ENCODE measurements around the gene SURF1. TPM values are rescaled to one million over a fixed set of nuclear protein-coding genes. Genes with fewer than 3 reads are reported as not detected.

Gene SURF1
- total RNA-seq, 1 experiment from 2014 or later: 71.7 TPM

GRCh38 chr9:133307301-133307700 is 49.0 kb downstream of the SURF1 start:
- ChIA-PET POLR2A (interaction anchor here (0.6 kb wide), 2 partner anchors 38 to 168 kb away, joined by 3 to 4 read pairs; no protein-coding TSS in a partner anchor), CTCF (no interaction called here), RAD21 (ENCODE audit: low non-redundant PET in 1 of 2, low total read pairs in 2 of 2, uncharacterized antibody in 2 of 2, unreplicated experiment in 2 of 2) (no interaction called here)

More at GRCh38 chr9:133307301-133307700, 49.0 kb downstream of the SURF1 start:
- BruUV-seq (replicated peaks): no TSS peak
- DNase-seq (ENCODE audit: low read depth, low spot score): no peak
- no peak overlapping the region for H3K4me2 ChIP-seq (ENCODE audit: low read length)
- H3K4me3 ChIP-seq (replicated peaks in 1 of 2; ENCODE audit: low read depth in 1 of 2, low read length in 2 of 2): no peak overlapping the region
- intact Hi-C loops (cut with micrococcal nuclease): no loop called here
- no peaks in the 10 kb centered on the region for H3K36me3 ChIP-seq (ENCODE audit: control insufficient read depth in 1 of 2, insufficient read depth in 2 of 2, low read length in 2 of 2)
- no peak overlapping the region for H3K27ac ChIP-seq (ENCODE audit: low read depth, low read length)
- no peak overlapping the region for H2AFZ ChIP-seq (ENCODE audit: low read depth, low read length, poor library complexity, severe bottlenecking)
- no peak overlapping the region for H3K9ac ChIP-seq (ENCODE audit: low read length)
- H3K79me2 ChIP-seq (ENCODE audit: insufficient read depth, low read length): no peaks in the 10 kb centered on the region
- H3K27me3 ChIP-seq (ENCODE audit: insufficient read depth, low read length): 0 out of 2 replicates have a peak, but pooled peaks cover 3% of the 10 kb centered on the region
- H4K20me1 ChIP-seq (ENCODE audit: insufficient read depth): no peaks in the 10 kb centered on the region
- ATAC-seq: no peak
- no peaks in the 10 kb centered on the region for H3K9me2 ChIP-seq (ENCODE audit: insufficient read depth)
- H3K4me1 ChIP-seq (ENCODE audit: control insufficient read depth in 1 of 2, insufficient read depth in 2 of 2, low read length in 2 of 2): no peaks in the 10 kb centered on the region
- H3K9me3 ChIP-seq (ENCODE audit: control insufficient read depth in 1 of 2, insufficient read depth in 1 of 2, low read depth in 1 of 2, low read length in 2 of 2): peaks cover 0 to 3% of the 10 kb centered on the region in 2 experiments; a peak in 1 of 4 replicates
- TF ChIP-seq ATF3 (IDR thresholded peaks at IDR 0.05) (no peak), RAD21 (IDR thresholded peaks at IDR 0.05; ENCODE audit: low read depth) (no peak), POLR2A (IDR thresholded peaks at IDR 0.05; ENCODE audit: borderline replicate concordance, extremely low read depth, insufficient read depth, insufficient read length) (no peak), EZH2 (IDR thresholded peaks at IDR 0.05) (no peak), CTCF (IDR thresholded peaks at IDR 0.05 in 2 of 3, conservative IDR thresholded peaks at IDR 0.05 in 1 of 3; ENCODE audit: borderline replicate concordance in 1 of 3, insufficient read depth in 1 of 3, low read depth in 2 of 3, low read length in 2 of 3) (no peak), ZBTB33 (IDR thresholded peaks at IDR 0.05; ENCODE audit: extremely low read depth, insufficient replicate concordance, low read length) (no peak), REST (IDR thresholded peaks at IDR 0.05; ENCODE audit: low read depth) (no peak), SIN3A (IDR thresholded peaks at IDR 0.05; ENCODE audit: low read depth) (no peak), ZNF274 (IDR thresholded peaks at IDR 0.05; ENCODE audit: low read depth, low read length) (no peak), TCF7L2 (IDR thresholded peaks at IDR 0.05; ENCODE audit: borderline replicate concordance, extremely low read depth, insufficient read depth, insufficient read length) (no peak), JUND (IDR thresholded peaks at IDR 0.05) (no peak), ELF1 (IDR thresholded peaks at IDR 0.05; ENCODE audit: borderline replicate concordance, low read depth) (no peak), SRF (IDR thresholded peaks at IDR 0.05; ENCODE audit: low read depth) (no peak)

Measured in HCT116 (cell line).